Measurements from ENCODE around the gene SLC44A4.
"Not testable (repeated sequence)": the region's sequence is repeated elsewhere in the genome, so short reads cannot be mapped to it uniquely, and the experiment has no call there.

SLC44A4 gene

GRCh38 chr6:31915756-31916155 lies 37.0 kb upstream of the SLC44A4 start:
- no peak overlapping the region for H4K12ac ChIP-seq (ENCODE audit: low read depth, low read length)
- no peak overlapping the region for H2AK5ac ChIP-seq (ENCODE audit: low read length)
- H3K4me3 ChIP-seq (ENCODE audit: low read depth, low read length) = no peak overlapping the region
- no peaks in the 10 kb centered on the region for H3K79me1 ChIP-seq (ENCODE audit: low read length)
- H4K91ac ChIP-seq (ENCODE audit: low read depth, low read length) = no peak overlapping the region
- no peak overlapping the region for H3K9ac ChIP-seq (ENCODE audit: low read length)
- no peak overlapping the region for H2BK5ac ChIP-seq (ENCODE audit: low read depth, low read length, poor library complexity)
- H3K4ac ChIP-seq (ENCODE audit: low read depth, low read length) = no peak overlapping the region
- no peak overlapping the region for H3K27ac ChIP-seq (ENCODE audit: low read depth, low read length)
- H3K23ac ChIP-seq (ENCODE audit: low read length) = no peak overlapping the region
- no peak overlapping the region for H3K18ac ChIP-seq (ENCODE audit: low read length)
- no peak overlapping the region for H3K14ac ChIP-seq (ENCODE audit: low read length)
- no peak overlapping the region for H2BK120ac ChIP-seq (ENCODE audit: insufficient read depth, low read length, poor library complexity)
- H3K4me1 ChIP-seq (ENCODE audit: control insufficient read depth in 1 of 2, insufficient read depth in 2 of 2, low read length in 2 of 2) = peaks cover 0 to 2% of the 10 kb centered on the region in 2 experiments
- no peak overlapping the region for H3K4me2 ChIP-seq (ENCODE audit: low read length)
- peaks cover 2% of the 10 kb centered on the region for H3K9me3 ChIP-seq (ENCODE audit: insufficient read depth, low read depth, low read length)
- no peaks in the 10 kb centered on the region for H3K36me3 ChIP-seq (ENCODE audit: control insufficient read depth in 1 of 2, insufficient read depth in 2 of 2, low read length in 2 of 2)
- no peak overlapping the region for H4K8ac ChIP-seq (ENCODE audit: low read depth, low read length)
- no CpG with 5 or more reads among the region's 6 CpGs for WGBS (ENCODE audit: extremely low coverage, insufficient coverage, insufficient read length)
- no peak overlapping the region for H2BK12ac ChIP-seq (ENCODE audit: low read length)
- DNase-seq = peak; percentile 90 to 93
- no peaks in the 10 kb centered on the region for H3K79me2 ChIP-seq (ENCODE audit: control insufficient read depth, insufficient read depth, low read length, poor library complexity)
- no peak overlapping the region for H2AFZ ChIP-seq (ENCODE audit: insufficient read depth, low read length, poor library complexity)
- no peaks in the 10 kb centered on the region for H3K27me3 ChIP-seq (ENCODE audit: insufficient read depth, low read length)

- no peaks in the 10 kb centered on the region for H3K79me1 ChIP-seq (ENCODE audit: low read length)
- no peak overlapping the region for H2BK5ac ChIP-seq (ENCODE audit: low read depth, low read length, poor library complexity)
- no peak overlapping the region for H2BK12ac ChIP-seq (ENCODE audit: low read length)
- no peak overlapping the region for H3K27ac ChIP-seq (ENCODE audit: low read depth, low read length)
- H4K8ac ChIP-seq (ENCODE audit: low read depth, low read length) = no peak overlapping the region
- no peak overlapping the region for H3K9ac ChIP-seq (ENCODE audit: low read length)
- peaks cover 0 to 2% of the 10 kb centered on the region in 2 experiments for H3K4me1 ChIP-seq (ENCODE audit: control insufficient read depth in 1 of 2, insufficient read depth in 2 of 2, low read length in 2 of 2)
- H3K4ac ChIP-seq (ENCODE audit: low read depth, low read length) = no peak overlapping the region
- H3K27me3 ChIP-seq (ENCODE audit: insufficient read depth, low read length) = no peaks in the 10 kb centered on the region
- H2AK5ac ChIP-seq (ENCODE audit: low read length) = no peak overlapping the region
- H3K23ac ChIP-seq (ENCODE audit: low read length) = no peak overlapping the region
- H3K4me2 ChIP-seq (ENCODE audit: low read length) = no peak overlapping the region
- no peak for DNase-seq
- H3K18ac ChIP-seq (ENCODE audit: low read length) = no peak overlapping the region
- H3K4me3 ChIP-seq (ENCODE audit: low read depth, low read length) = no peak overlapping the region
- no peaks in the 10 kb centered on the region for H3K79me2 ChIP-seq (ENCODE audit: control insufficient read depth, insufficient read depth, low read length, poor library complexity)
- H3K36me3 ChIP-seq (ENCODE audit: control insufficient read depth in 1 of 2, insufficient read depth in 2 of 2, low read length in 2 of 2) = no peaks in the 10 kb centered on the region
- no peak overlapping the region for H2AFZ ChIP-seq (ENCODE audit: insufficient read depth, low read length, poor library complexity)
- H4K91ac ChIP-seq (ENCODE audit: low read depth, low read length) = no peak overlapping the region
- H4K12ac ChIP-seq (ENCODE audit: low read depth, low read length) = no peak overlapping the region
- H2BK120ac ChIP-seq (ENCODE audit: insufficient read depth, low read length, poor library complexity) = no peak overlapping the region
- H3K14ac ChIP-seq (ENCODE audit: low read length) = no peak overlapping the region
- peaks cover 2% of the 10 kb centered on the region for H3K9me3 ChIP-seq (ENCODE audit: insufficient read depth, low read depth, low read length)
These were observed 36.6 kb upstream of the SLC44A4 start for GRCh38 chr6:31915351-31915750.

GRCh38 chr6:31911826-31912585 lies 33.2 kb upstream of the SLC44A4 start:
- Histone ChIP-seq H3K79me2 (ENCODE audit: control insufficient read depth, insufficient read depth, low read length, poor library complexity) (no peaks in the 10 kb centered on the region), H2BK12ac (ENCODE audit: low read length) (no peak overlapping the region), H2BK5ac (ENCODE audit: low read depth, low read length, poor library complexity) (no peak overlapping the region), H4K91ac (ENCODE audit: low read depth, low read length) (no peak overlapping the region), H3K79me1 (ENCODE audit: low read length) (no peaks in the 10 kb centered on the region), H3K9ac (ENCODE audit: low read length) (no peak overlapping the region), H3K27ac (ENCODE audit: low read depth, low read length) (no peak overlapping the region), H3K4me3 (ENCODE audit: low read depth, low read length) (no peak overlapping the region), H3K4me1 (ENCODE audit: control insufficient read depth in 1 of 2, insufficient read depth in 2 of 2, low read length in 2 of 2) (peaks cover 0 to 2% of the 10 kb centered on the region in 2 experiments), H2BK120ac (ENCODE audit: insufficient read depth, low read length, poor library complexity) (no peak overlapping the region), H3K4me2 (ENCODE audit: low read length) (no peak overlapping the region), H3K14ac (ENCODE audit: low read length) (no peak overlapping the region), H3K4ac (ENCODE audit: low read depth, low read length) (no peak overlapping the region), H3K27me3 (ENCODE audit: insufficient read depth, low read length) (no peaks in the 10 kb centered on the region), H4K8ac (ENCODE audit: low read depth, low read length) (no peak overlapping the region), H3K36me3 (ENCODE audit: control insufficient read depth in 1 of 2, insufficient read depth in 2 of 2, low read length in 2 of 2) (no peaks in the 10 kb centered on the region), H2AFZ (ENCODE audit: insufficient read depth, low read length, poor library complexity) (no peak overlapping the region), H3K23ac (ENCODE audit: low read length) (no peak overlapping the region), H3K18ac (ENCODE audit: low read length) (no peak overlapping the region), H4K12ac (ENCODE audit: low read depth, low read length) (no peak overlapping the region), H3K9me3 (ENCODE audit: insufficient read depth, low read depth, low read length) (peaks cover 2% of the 10 kb centered on the region), H2AK5ac (ENCODE audit: low read length) (no peak overlapping the region)
- no CpG with 5 or more reads among the region's 11 CpGs for WGBS (ENCODE audit: extremely low coverage, insufficient coverage, insufficient read length)
- DNase-seq = no peak

GRCh38 chr6:31909298-31909697 lies 30.5 kb upstream of the SLC44A4 start:
- H3K79me2 ChIP-seq (ENCODE audit: control insufficient read depth, insufficient read depth, low read length, poor library complexity); H3K27ac ChIP-seq (ENCODE audit: low read depth, low read length); H4K12ac ChIP-seq (ENCODE audit: low read depth, low read length); H4K91ac ChIP-seq (ENCODE audit: low read depth, low read length); H3K4ac ChIP-seq (ENCODE audit: low read depth, low read length); H4K8ac ChIP-seq (ENCODE audit: low read depth, low read length); H3K4me1 ChIP-seq (ENCODE audit: control insufficient read depth in 1 of 2, insufficient read depth in 2 of 2, low read length in 2 of 2); H3K79me1 ChIP-seq (ENCODE audit: low read length); H2BK120ac ChIP-seq (ENCODE audit: insufficient read depth, low read length, poor library complexity); H3K18ac ChIP-seq (ENCODE audit: low read length); H2AFZ ChIP-seq (ENCODE audit: insufficient read depth, low read length, poor library complexity); H2AK5ac ChIP-seq (ENCODE audit: low read length); H3K9me3 ChIP-seq (ENCODE audit: insufficient read depth, low read depth, low read length); H2BK12ac ChIP-seq (ENCODE audit: low read length); H3K9ac ChIP-seq (ENCODE audit: low read length); H3K4me2 ChIP-seq (ENCODE audit: low read length); H3K23ac ChIP-seq (ENCODE audit: low read length); H2BK5ac ChIP-seq (ENCODE audit: low read depth, low read length, poor library complexity); H3K36me3 ChIP-seq (ENCODE audit: control insufficient read depth in 1 of 2, insufficient read depth in 2 of 2, low read length in 2 of 2); H3K27me3 ChIP-seq (ENCODE audit: insufficient read depth, low read length); H3K14ac ChIP-seq (ENCODE audit: low read length); H3K4me3 ChIP-seq (ENCODE audit: low read depth, low read length): not testable (repeated sequence)
- WGBS (ENCODE audit: extremely low coverage, insufficient coverage, insufficient read length) = no CpG with 5 or more reads among the region's 7 CpGs
- DNase-seq = peak; percentile 82 to 87

All from trophoblast cell (in vitro differentiated cells and primary cell).